HG02798 (cell line): Measurements from ENCODE around the gene MYRFL.

ENCODE experiments used
- ATAC-seq: cut with Tn5 transposase; IDR thresholded peaks from one replicate; pipeline ENCODE4 v1.9.1; 2021; ENCODE audit warnings: mild to moderate bottlenecking; ENCODE audit not compliant: unreplicated experiment, poor library complexity

Gene MYRFL

GRCh38 chr12:69927164-69927563, 102.1 kb downstream of the MYRFL start:
- no peak for ATAC-seq

GRCh38 chr12:69929125-69929524, 104.1 kb downstream of the MYRFL start:
- ATAC-seq: no peak

DNA sequence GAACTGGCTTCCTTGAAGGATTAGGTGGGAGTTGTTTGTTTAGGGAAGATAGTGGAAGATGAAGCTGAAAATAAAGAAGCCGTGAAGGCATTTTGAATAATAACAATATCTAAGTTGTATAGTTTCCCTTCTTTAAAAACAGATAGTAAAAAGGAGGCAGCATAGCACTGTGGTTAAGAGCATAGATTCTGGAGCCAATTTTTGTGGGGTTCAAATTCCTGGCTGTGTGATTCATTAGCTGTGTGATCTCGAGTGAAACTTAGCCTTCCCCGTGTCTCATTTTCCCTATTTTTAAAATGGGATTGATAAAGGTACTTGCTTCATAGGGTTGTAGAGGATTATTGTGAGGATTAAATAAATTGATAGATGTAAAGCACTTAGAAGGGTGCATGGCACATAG, 104.5 kb downstream of the MYRFL start:
- no peak for ATAC-seq

GRCh38 chr12:69931569-69931968, 106.5 kb downstream of the MYRFL start:
- ATAC-seq: no peak

DNA sequence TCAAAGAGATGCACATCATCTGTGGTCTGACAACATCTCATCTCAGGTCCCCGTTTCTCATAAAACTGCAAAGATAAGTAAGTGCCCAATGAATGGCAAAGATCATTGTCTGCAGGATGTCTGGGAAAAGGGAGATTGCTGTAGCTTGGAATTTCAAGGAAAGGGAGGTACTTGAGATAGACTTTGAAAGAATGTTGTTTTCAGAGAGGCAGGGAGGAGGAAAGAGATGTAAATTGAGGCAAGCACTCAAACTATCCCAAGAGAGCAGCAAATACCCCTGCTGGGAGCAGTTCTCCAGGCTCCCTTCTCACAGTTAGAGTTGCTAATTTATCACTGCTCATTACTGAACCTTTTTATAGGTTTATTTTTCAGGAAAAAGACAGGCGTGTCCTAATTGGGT, 107.1 kb downstream of the MYRFL start:
- no peak for ATAC-seq

GRCh38 chr12:69932676-69933552, 107.9 kb downstream of the MYRFL start:
- ATAC-seq: peak; percentile 66

DNA sequence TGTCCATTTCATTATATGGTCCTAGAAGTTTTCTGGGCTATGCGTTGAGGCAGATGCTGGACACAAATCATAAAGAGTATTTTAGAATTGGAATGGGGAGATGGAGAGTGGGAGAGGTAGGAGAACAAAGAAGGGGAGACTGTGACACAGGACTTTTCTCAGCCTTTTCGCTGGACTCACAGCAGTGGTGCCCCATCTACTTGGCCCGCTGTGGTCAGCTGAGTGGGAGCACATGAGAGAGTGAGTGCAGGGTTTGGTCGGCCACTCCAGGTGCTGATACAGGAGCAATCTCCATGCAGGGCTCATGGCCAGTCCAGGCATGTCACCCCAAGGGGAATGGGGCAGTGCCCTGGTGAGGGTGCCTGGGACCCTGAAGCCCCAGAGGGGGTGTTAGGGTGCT, 109.0 kb downstream of the MYRFL start:
- ATAC-seq: no peak

- no peak for ATAC-seq
Observed at GRCh38 chr12:69935651-69936100, 110.6 kb downstream of the MYRFL start.

DNA sequence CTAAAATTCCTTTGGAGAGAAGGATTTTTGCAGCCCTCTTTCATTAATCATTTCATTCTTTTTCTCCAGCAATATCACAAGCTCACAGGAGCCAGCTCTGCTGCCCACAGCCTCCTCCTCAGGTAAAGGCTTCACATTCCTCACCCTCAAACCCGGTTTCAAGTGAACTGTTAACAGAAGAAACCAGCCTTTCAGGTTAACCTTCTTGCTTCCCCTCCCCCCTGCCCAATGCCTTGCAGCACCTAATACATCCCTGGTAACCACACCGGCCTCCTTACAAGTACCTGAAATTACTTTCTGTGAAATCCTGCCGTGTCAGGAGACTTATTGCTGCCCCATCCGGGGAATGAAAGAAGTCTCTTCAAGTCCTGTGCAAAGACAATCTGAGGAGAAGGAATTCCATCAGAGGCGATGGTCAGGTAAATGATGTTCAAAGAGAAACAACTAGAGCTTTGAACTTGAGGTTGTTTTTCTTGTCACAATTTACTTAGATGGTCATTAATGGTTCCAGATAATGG, 111.2 kb downstream of the MYRFL start:
- no peak for ATAC-seq

DNA sequence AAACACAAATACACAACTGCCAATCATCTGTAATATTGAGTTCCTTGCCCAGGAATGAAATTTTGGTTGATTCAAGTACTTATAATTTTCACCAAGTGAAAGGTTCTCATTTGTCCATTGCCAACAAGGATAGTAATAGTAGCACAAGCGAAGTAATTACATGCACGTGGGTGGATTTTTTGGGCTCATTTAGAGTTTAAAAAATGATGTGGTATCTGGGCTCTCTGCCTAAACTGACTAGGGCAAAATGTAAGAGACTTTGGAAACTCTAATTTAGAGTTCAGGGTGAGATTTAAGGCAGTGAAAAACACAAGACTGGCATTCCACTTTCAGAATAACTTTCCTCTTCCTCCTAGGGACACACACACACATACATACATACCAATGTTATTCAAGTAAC, 111.7 kb downstream of the MYRFL start:
- no peak for ATAC-seq

DNA sequence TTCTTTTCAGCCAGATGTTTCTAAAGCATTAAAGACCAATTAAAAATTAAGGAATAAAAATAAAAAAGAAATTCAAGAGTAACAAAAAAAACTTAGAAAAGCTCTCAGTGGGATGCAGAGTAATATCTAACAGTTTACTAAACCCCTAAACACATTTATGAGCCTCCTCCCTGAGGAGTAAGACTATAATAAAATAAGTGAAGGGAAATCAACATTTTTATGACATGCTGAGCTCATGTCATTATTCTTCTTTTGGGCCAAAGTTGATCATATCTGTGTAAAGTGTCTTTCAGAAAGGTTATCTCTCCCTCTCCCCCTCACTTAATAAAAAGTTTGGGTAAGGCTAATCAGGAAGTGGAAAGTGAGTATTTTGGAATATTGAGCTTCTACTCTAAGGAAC, 122.1 kb downstream of the MYRFL start:
- no peak for ATAC-seq

DNA sequence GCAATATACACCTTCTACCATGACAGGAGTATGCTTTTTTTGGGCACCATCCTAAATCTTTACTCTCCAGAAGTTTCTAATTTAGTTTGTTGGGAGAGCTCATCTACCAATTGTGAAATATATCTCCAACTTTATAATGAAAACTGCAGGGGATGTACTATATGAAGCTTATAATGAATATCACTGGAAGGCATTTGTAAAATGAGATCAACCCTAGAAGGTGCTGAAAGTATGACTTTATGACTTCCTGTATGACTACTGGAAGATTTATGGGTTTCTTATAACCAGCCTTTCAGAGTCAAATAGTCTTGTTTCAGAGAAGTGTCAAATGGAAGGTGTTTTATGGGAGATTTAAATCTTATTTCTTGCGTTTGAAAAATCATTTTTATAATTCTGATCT, 122.9 kb downstream of the MYRFL start:
- ATAC-seq: no peak

- ATAC-seq: no peak
Observed at GRCh38 chr12:69948851-69949250, 123.8 kb downstream of the MYRFL start.

GRCh38 chr12:69949311-69950002, 124.4 kb downstream of the MYRFL start:
- ATAC-seq: no peak

- ATAC-seq: no peak
Observed at GRCh38 chr12:69951108-69951507, 126.1 kb downstream of the MYRFL start.

DNA sequence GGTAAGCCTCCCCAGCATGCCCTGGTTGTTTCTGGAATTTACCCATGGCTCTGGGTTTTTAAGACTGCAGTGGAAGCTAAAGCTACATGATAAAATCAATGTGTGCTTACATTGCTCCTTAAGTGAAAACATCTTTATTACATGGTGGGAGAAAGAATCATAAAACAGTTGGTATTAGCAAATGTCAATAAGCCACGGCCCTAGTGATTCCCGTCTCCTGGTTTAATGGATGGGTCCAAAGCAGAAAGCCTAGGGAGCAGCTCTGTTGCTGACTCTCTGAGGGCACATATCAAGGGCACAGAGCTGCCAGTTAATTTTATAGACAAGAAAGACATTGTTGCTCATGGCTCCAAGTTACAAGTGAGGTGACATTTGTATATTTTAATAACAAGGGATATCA, 127.9 kb downstream of the MYRFL start:
- ATAC-seq: no peak

- no peak for ATAC-seq
Observed at GRCh38 chr12:69961246-69961645, 136.2 kb downstream of the MYRFL start.

DNA sequence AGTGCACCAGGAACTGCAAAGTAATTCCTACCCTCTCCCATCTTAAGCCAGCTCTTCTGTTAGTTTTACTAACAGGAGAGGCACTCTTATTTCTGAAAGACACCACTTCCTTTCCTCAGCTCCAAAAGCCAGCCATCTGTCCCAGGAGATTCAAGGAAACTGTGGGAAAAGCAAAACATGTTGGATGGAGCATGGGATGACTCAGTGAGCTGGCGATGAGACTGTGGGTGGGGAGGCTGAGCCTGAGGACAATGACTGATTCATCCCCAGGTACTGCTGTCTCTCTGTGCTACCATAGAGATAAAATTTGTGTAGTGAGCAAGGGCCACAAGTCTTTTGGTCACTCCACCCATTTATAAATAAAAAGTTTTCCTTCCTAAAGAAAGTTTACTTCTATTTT, 141.4 kb downstream of the MYRFL start:
- ATAC-seq: no peak

GRCh38 chr12:69966839-69967238, 141.8 kb downstream of the MYRFL start:
- ATAC-seq: no peak

DNA sequence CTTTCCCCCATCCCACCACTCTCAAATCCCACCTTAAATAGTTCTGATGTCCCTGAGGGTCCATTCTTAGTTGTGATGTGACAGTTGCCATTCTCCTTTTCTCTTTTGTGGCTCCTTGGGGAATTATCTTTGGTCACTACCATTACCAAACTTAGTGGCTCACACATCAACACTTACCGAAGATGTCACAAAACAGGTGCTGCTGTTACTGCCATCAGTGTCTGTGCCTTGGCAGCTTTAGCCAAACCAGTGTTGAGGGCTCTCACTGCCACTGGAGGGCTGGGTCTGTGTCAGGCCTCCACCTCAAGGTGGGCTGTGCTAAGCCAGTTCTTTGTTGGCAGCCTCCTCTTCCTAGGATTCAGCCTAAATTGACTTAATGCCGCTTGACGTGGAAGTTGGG, 144.0 kb downstream of the MYRFL start:
- no peak for ATAC-seq

DNA sequence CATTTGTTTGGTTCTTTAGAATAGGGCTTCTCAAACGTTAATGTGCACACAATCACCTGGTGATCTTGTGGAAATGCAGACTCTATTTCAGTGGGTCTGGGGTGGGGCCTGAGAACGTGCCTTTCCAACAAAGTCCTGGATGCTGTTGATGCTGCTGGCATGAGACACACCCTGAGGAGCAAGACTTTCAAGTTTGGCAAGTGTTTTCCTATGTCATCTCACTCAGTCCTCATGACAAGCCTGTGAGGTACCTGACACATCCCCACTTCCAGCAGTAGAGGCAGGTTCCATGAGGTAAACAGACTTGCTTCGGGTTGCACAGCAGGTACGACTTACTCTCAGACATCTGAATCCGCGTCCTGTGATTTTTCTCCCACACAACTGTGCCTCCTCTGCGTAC, 147.1 kb downstream of the MYRFL start:
- ATAC-seq: no peak
